Measurements from ENCODE around the gene DDX56.

DDX56 gene

GRCh38 chr7:44534087-44534486, 39.6 kb downstream of the DDX56 start:
- DNase-seq = no peak

DNA sequence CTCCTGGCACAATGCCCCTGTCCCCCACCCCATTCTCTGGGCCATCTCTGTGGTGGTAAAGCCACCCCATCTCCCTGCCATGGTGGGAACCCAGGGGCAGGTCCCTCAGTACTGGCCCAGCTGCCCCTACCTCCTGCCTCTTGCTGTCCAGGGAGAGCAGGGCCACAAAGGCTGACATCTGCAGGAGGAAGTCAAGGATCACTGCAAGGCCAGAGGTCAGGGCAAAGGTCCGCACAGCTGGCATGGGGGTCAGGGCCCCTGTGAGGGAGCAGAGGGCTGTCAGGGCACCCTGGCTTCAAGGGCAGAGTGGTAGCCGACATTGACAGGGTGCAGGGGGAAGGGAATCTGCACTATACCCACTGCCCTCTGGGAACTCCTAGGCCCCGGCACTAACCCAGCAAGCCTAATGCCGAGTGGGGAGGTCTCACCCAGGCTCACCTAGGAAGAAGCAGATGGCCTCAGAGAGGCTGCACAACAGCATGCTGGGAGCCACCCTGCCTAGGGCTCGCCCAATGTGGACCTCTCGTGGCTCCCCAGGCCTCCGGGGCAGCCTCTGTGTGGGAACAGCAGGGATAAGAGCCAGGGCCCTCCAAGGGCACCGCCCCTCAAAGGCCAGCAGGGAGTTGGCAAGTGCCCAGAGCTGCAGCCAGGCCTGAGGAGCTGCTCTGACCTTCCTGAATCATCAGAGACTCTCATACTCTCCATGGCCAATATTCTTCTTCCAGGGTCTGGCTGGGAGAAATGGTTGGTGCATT, 40.2 kb downstream of the DDX56 start:
- DNase-seq = no peak

DNA sequence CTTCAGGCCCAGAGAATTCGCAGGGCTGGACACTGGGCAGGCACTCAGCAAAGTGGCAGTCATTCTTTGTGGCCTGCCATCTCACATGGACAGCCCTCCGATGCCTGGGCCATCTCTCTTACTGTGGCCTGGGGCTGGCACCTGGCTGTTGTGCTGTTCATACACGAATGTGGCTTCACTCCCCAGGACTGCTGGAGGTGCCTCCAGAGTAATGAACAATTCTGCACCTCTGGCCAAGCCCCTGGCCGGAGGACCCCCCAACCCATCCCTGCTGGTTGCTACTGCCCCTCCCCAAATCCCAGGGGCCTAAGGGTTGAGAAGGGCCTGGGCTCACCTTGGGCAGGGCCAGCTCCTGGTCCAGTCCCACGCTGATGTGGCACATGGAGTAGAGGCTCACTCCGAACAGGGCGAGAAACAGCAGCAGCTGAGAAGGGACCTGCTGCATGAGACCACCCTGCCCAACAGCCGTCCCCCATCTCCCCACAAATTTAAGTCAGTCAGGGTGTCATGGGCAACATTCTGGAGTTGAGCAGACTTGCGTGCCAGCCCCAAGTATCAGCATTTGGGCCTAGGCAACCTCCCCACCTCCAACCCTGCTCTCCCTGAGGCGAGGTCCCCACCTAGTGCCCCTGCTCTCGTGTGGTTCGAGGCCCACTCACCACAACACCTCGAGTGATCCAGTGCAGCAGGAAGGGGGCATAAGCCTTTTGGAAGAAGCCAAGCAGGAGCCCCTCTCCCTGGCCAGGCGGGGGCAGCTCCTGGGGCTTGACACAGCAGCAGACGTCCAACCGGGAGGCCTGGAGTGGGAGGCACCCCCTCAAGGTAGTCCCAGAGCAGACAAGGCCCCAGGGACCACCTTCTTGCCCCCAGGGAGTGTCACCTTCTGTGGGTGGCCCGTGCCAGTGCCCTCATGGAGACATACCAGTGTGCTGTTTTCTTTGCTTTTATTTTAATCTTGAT, 42.0 kb downstream of the DDX56 start:
- no peak for DNase-seq

DNA sequence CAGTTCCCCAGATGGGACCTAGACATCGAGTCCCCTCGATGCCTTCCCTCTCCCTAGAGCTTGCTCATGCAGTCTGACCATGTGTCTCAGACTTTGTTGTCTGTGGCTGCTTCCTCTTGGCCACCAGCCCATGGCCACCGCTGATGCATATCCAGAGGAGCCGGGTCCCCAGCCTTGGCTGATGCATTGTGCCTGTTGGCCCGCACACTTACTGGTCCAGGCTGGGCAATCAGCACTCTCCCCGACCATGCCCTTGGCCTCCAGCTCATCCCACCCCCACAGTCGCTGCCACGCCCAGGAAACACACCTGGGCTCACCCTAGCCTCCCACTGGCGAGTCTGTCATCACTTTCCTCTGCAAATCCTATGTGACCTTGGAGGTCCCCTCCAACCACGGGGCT, 42.7 kb downstream of the DDX56 start:
- no peak for DNase-seq

- DNase-seq = no peak
Observed at GRCh38 chr7:44524811-44525388, 48.8 kb downstream of the DDX56 start.

- no peak for DNase-seq
Observed at GRCh38 chr7:44522315-44522714, 51.4 kb downstream of the DDX56 start.

GRCh38 chr7:44521347-44522095, 52.2 kb downstream of the DDX56 start:
- no peak for DNase-seq

DNA sequence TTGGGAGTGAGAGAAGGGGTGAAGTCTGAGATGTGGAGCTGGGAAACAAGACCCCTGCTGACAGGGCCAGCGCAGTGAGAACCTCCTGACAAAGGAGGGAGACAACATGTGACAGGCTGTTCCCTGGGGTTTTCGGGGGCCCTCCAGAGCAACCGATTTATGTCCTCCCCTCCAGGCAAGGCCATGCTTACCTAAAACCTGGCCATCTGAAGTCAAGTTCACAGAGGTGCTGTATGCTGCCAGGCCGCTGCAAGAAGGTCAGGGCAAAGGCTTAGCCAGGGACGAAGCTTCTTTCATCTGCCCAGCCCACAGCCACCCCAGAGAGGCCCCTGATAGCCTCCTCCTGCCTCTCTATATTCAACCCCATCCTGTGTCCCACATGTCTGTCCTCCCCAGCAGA, 53.1 kb downstream of the DDX56 start:
- no peak for DNase-seq

DNA sequence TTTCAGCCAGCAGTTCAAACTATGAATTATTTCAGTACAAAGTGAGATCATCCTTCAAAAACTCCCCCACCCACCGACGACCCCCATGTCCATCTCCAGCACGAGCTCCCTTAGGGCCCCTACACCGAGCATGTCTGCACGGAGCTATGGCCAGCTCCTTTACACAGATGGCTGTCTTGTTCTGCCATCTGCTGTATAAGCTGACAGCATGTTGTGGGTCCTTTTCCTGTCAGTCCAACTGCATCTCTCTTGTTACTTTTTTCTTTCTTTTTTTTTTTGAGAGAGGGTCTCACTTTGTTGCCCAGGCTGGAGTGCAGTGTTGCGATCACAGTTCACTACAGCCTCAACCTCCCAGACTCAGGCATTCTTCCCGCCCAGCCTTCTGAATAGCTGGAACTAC, 54.2 kb downstream of the DDX56 start:
- no peak for DNase-seq

DNA sequence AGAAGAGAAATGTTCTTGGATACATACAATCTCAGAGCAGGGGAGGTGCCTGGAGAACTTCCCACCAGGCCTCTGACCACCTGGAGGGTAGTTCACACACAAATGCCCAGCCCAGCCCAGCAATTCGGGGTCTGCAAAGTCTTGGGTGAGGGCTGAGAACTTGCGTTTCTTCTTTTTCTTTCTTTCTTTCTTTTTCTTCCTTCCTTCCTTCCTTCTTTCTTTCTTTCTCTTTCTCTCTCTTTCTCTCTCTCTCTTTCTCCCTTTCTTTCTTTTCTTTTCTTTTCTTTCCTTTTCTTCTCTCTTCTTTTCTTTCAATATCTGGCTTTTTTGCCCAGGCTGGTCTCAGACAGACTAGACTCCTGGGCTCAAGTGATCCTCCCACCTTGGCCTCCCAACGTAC, 54.9 kb downstream of the DDX56 start:
- no peak for DNase-seq

GRCh38 chr7:44517175-44517574, 56.5 kb downstream of the DDX56 start:
- DNase-seq = no peak
